Panc1 (cell line): ENCODE data around the gene REV1.

Source experiments
- POLR2AphosphoS5 ChIP-seq: IDR thresholded peaks from 2 replicates; pipeline ENCODE4 v1.6.1; 2012; ENCODE audit warnings: mild to moderate bottlenecking, low read depth, low read length, moderate library complexity
- SIN3A ChIP-seq: IDR thresholded peaks from 2 replicates; pipeline ENCODE4 v1.6.1; 2012; ENCODE audit warnings: low read depth, mild to moderate bottlenecking, low read length, moderate library complexity, borderline replicate concordance; ENCODE audit not compliant: insufficient read depth
- TCF7L2 ChIP-seq: IDR thresholded peaks from 2 replicates; pipeline ENCODE4 v1.6.1; 2011; ENCODE audit warnings: mild to moderate bottlenecking, low read depth, low read length, inconsistent platforms
- TF ChIP-seq, protein P1 (sequence below): fragments of 450-650 bp; IDR thresholded peaks from 2 replicates; pipeline ENCODE4 v1.5.1; 2017; ENCODE audit warnings: mild to moderate bottlenecking
- TF ChIP-seq, protein P2 (sequence below), 2 experiments: IDR thresholded peaks; 2 replicates each; pipeline ENCODE4 v1.6.1; 2011 to 2012; ENCODE audit warnings: low read depth in 2 of 2, control low read depth in 1 of 2, low read length in 1 of 2, mild to moderate bottlenecking in 1 of 2, moderate library complexity in 1 of 2; ENCODE audit not compliant: insufficient read depth in 1 of 2

DNA sequence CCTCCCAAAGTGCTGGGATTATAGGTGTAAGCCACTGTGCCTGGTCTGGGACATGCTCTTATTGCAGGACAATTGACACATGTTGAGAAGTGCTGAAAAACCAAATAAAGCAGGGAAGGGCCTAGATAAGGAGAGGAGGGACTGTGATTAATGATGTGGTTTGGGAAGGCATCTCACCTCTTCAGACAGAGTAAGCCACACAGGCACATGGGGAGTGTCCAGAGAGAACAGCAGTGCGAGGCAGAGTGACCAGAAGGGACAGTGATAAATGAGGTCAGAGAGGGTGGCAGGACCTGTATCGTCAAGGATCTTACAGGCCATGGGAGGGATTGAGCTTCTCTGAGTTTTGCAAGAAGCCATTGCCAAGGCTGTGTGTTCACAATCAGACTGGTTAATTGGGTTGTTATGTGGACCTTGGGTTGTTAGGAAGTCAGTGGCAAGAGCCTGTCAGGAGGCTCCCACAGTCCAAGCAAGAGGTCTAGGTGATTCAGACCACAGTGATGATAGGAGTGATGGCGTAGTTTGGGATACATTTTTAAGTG is 94.2 kb downstream of the REV1 start:
- TF ChIP-seq, protein P1, sequence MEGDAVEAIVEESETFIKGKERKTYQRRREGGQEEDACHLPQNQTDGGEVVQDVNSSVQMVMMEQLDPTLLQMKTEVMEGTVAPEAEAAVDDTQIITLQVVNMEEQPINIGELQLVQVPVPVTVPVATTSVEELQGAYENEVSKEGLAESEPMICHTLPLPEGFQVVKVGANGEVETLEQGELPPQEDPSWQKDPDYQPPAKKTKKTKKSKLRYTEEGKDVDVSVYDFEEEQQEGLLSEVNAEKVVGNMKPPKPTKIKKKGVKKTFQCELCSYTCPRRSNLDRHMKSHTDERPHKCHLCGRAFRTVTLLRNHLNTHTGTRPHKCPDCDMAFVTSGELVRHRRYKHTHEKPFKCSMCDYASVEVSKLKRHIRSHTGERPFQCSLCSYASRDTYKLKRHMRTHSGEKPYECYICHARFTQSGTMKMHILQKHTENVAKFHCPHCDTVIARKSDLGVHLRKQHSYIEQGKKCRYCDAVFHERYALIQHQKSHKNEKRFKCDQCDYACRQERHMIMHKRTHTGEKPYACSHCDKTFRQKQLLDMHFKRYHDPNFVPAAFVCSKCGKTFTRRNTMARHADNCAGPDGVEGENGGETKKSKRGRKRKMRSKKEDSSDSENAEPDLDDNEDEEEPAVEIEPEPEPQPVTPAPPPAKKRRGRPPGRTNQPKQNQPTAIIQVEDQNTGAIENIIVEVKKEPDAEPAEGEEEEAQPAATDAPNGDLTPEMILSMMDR: no peak
- no peak for TF ChIP-seq POLR2AphosphoS5
- no peak for TF ChIP-seq SIN3A
- no peak for TF ChIP-seq TCF7L2
- TF ChIP-seq, protein P2, sequence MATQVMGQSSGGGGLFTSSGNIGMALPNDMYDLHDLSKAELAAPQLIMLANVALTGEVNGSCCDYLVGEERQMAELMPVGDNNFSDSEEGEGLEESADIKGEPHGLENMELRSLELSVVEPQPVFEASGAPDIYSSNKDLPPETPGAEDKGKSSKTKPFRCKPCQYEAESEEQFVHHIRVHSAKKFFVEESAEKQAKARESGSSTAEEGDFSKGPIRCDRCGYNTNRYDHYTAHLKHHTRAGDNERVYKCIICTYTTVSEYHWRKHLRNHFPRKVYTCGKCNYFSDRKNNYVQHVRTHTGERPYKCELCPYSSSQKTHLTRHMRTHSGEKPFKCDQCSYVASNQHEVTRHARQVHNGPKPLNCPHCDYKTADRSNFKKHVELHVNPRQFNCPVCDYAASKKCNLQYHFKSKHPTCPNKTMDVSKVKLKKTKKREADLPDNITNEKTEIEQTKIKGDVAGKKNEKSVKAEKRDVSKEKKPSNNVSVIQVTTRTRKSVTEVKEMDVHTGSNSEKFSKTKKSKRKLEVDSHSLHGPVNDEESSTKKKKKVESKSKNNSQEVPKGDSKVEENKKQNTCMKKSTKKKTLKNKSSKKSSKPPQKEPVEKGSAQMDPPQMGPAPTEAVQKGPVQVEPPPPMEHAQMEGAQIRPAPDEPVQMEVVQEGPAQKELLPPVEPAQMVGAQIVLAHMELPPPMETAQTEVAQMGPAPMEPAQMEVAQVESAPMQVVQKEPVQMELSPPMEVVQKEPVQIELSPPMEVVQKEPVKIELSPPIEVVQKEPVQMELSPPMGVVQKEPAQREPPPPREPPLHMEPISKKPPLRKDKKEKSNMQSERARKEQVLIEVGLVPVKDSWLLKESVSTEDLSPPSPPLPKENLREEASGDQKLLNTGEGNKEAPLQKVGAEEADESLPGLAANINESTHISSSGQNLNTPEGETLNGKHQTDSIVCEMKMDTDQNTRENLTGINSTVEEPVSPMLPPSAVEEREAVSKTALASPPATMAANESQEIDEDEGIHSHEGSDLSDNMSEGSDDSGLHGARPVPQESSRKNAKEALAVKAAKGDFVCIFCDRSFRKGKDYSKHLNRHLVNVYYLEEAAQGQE (IDR thresholded peaks at IDR 0.05; ENCODE audit: insufficient read depth in 1 of 2, low read depth in 2 of 2, low read length in 1 of 2): no peak
